ENCODE results near the gene PHLDB1.
A peak's percentile ranks its signal among the peaks of the same experiment; 100 is the strongest.
"Not testable (repeated sequence)": the region's sequence is repeated elsewhere in the genome, so short reads cannot be mapped to it uniquely, and the experiment has no call there.

Gene PHLDB1

DNA sequence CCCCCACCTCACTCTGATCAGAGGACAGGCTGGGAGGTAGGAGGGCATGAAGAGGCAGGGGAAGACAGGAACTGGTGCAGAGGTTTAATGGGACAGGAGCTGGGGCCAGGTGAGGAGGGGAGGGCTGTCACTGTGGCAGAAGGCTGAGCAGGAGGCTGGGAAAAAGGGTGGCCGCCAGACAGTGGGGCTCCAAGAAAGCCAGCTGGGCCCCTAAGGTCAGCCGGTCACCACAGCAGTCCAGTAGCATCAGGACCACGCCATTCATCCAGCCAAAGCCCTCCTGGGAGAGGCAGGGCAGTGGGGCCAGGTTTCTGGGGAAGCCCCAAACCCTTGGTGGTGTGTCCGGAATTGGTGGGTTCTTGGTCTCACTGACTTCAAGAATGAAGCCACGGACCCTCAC, 80.5 kb downstream of the PHLDB1 start:
- WGBS: 91% methylated on average over 5 of the region's 5 CpGs
- Histone ChIP-seq H3K4ac (ENCODE audit: low read depth in 1 of 2, low read length in 2 of 2) (no peak overlapping the region), H3K18ac (ENCODE audit: low read depth in 1 of 2, low read length in 2 of 2) (no peak overlapping the region), H2AK5ac (ENCODE audit: low read length, severe bottlenecking) (no peak overlapping the region), H4K8ac (ENCODE audit: low read length) (no peak overlapping the region), H3K4me1 (ENCODE audit: control insufficient read depth, insufficient read depth, low read depth, low read length) (peaks cover 17% of the 10 kb centered on the region), H3K27ac (ENCODE audit: low read length, poor library complexity, severe bottlenecking) (no peak overlapping the region), H2BK12ac (ENCODE audit: low read length in 2 of 2) (no peak overlapping the region), H2BK120ac (ENCODE audit: low read depth, low read length) (no peak overlapping the region), H3K23ac (ENCODE audit: low read length in 2 of 2) (no peak overlapping the region), H3K4me2 (ENCODE audit: low read length, poor library complexity, severe bottlenecking) (no peak overlapping the region), H3K9ac (ENCODE audit: low read length) (no peak overlapping the region), H3K79me1 (replicated peaks; ENCODE audit: low read length, poor library complexity, severe bottlenecking) (no peaks in the 10 kb centered on the region), H3K27me3 (ENCODE audit: control insufficient read depth in 1 of 2, insufficient read depth in 1 of 2, low read length in 2 of 2) (peaks cover 0 to 4% of the 10 kb centered on the region in 2 experiments), H3K14ac (ENCODE audit: low read length in 2 of 2) (no peak overlapping the region), H3K9me3 (ENCODE audit: control insufficient read depth, low read length) (no peaks in the 10 kb centered on the region), H4K91ac (ENCODE audit: low read length) (peak overlapping the region; percentile 40), H2BK5ac (ENCODE audit: low read depth, low read length, poor library complexity, severe bottlenecking) (no peak overlapping the region), H2BK15ac (ENCODE audit: low read depth, poor library complexity, severe bottlenecking) (no peak overlapping the region), H3K36me3 (ENCODE audit: control insufficient read depth in 1 of 2, insufficient read depth in 2 of 2, low read depth in 1 of 2, low read length in 2 of 2) (no peaks in the 10 kb centered on the region), H3K4me3 (ENCODE audit: insufficient read depth in 1 of 2, low read depth in 1 of 2, low read length in 2 of 2) (no peak overlapping the region), H2AFZ (ENCODE audit: low read depth, low read length) (no peak overlapping the region)
- no peak for DNase-seq

DNA sequence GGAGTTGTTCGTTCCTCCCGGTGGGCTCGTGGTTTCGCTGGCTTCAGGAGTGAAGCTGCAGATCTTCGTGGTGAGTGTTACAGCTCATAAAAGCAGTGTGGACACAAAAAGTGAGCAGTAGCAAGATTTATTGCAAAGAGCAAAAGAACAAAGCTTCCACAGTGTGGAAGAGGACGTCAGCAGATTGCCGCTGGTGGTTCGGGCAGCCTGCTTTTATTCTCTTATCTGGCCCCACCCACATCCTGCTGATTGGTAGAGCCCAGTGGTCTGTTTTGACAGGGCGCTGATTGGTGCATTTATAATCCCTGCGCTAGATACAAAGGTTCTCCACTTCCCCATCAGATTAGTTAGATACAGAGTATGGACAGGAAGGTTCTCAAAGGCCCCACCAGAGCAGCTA, 80.9 kb downstream of the PHLDB1 start:
- not testable (repeated sequence) for H3K9ac ChIP-seq (ENCODE audit: low read length); H3K23ac ChIP-seq (ENCODE audit: low read length in 2 of 2); H3K9me3 ChIP-seq (ENCODE audit: control insufficient read depth, low read length); H2BK120ac ChIP-seq (ENCODE audit: low read depth, low read length); H2BK12ac ChIP-seq (ENCODE audit: low read length in 2 of 2); H4K8ac ChIP-seq (ENCODE audit: low read length); H3K14ac ChIP-seq (ENCODE audit: low read length in 2 of 2); H3K79me1 ChIP-seq (replicated peaks; ENCODE audit: low read length, poor library complexity, severe bottlenecking); H2BK5ac ChIP-seq (ENCODE audit: low read depth, low read length, poor library complexity, severe bottlenecking); H3K4me3 ChIP-seq (ENCODE audit: insufficient read depth in 1 of 2, low read depth in 1 of 2, low read length in 2 of 2); DNase-seq; H2AK5ac ChIP-seq (ENCODE audit: low read length, severe bottlenecking); H4K91ac ChIP-seq (ENCODE audit: low read length); H3K18ac ChIP-seq (ENCODE audit: low read depth in 1 of 2, low read length in 2 of 2); H3K4me2 ChIP-seq (ENCODE audit: low read length, poor library complexity, severe bottlenecking); H2AFZ ChIP-seq (ENCODE audit: low read depth, low read length); H3K4ac ChIP-seq (ENCODE audit: low read depth in 1 of 2, low read length in 2 of 2); H3K27ac ChIP-seq (ENCODE audit: low read length, poor library complexity, severe bottlenecking); H3K36me3 ChIP-seq (ENCODE audit: control insufficient read depth in 1 of 2, insufficient read depth in 2 of 2, low read depth in 1 of 2, low read length in 2 of 2); H2BK15ac ChIP-seq (ENCODE audit: low read depth, poor library complexity, severe bottlenecking); H3K27me3 ChIP-seq (ENCODE audit: control insufficient read depth in 1 of 2, insufficient read depth in 1 of 2, low read length in 2 of 2)
- 86% methylated on average over 8 of the region's 10 CpGs for WGBS
- peaks cover 17% of the 10 kb centered on the region for H3K4me1 ChIP-seq (ENCODE audit: control insufficient read depth, insufficient read depth, low read depth, low read length)

DNA sequence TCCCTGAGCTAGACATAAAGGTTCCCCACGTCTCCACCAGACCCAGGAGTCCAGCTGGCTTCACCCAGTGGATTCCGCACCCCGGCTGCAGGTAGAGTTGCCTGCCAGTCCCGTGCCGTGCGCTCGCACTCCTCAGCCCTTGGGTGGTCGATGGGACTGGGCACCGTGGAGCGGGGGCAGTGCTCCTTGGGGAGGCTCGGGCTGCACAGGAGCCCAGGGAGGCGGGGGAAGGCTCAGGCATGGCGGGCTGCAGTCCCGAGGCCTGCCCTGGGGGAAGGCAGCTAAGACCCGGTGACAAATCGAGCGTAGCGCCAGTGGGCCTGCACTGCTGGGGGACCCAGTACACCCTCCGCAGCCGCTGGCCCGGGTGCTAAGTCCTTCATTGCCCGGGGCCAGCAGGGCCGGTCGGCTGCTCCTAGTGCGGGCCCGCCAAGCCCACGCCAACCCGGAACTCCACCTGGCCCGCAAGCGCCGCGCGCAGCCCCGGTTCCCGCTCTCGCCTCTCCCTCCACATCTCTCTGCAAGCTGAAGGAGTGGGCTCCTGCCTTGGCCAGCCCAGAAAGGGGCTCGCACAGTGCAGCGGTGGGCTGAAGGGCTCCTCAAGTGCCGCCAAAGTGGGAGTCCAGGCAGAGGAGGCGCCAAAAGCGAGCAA, 81.6 kb downstream of the PHLDB1 start:
- no peak overlapping the region for H3K18ac ChIP-seq (ENCODE audit: low read depth in 1 of 2, low read length in 2 of 2)
- peak overlapping the region; percentile 85 for H4K8ac ChIP-seq (ENCODE audit: low read length)
- H3K4me1 ChIP-seq (ENCODE audit: control insufficient read depth, insufficient read depth, low read depth, low read length): peaks cover 17% of the 10 kb centered on the region
- no peaks in the 10 kb centered on the region for H3K79me1 ChIP-seq (replicated peaks; ENCODE audit: low read length, poor library complexity, severe bottlenecking)
- peak overlapping the region in 1 of 2 experiments; percentile 79 for H2BK12ac ChIP-seq (ENCODE audit: low read length in 2 of 2)
- H3K36me3 ChIP-seq (ENCODE audit: control insufficient read depth in 1 of 2, insufficient read depth in 2 of 2, low read depth in 1 of 2, low read length in 2 of 2): no peaks in the 10 kb centered on the region
- DNase-seq: no peak
- peak overlapping the region; percentile 19 for H4K91ac ChIP-seq (ENCODE audit: low read length)
- peak overlapping the region; percentile 65 for H3K9ac ChIP-seq (ENCODE audit: low read length)
- no peak overlapping the region for H2BK120ac ChIP-seq (ENCODE audit: low read depth, low read length)
- H2BK15ac ChIP-seq (ENCODE audit: low read depth, poor library complexity, severe bottlenecking): peak overlapping the region; percentile 57
- H2AFZ ChIP-seq (ENCODE audit: low read depth, low read length): no peak overlapping the region
- no peak overlapping the region for H3K14ac ChIP-seq (ENCODE audit: low read length in 2 of 2)
- H3K4me2 ChIP-seq (ENCODE audit: low read length, poor library complexity, severe bottlenecking): no peak overlapping the region
- H3K27ac ChIP-seq (ENCODE audit: low read length, poor library complexity, severe bottlenecking): no peak overlapping the region
- no peak overlapping the region for H2AK5ac ChIP-seq (ENCODE audit: low read length, severe bottlenecking)
- no peak overlapping the region for H2BK5ac ChIP-seq (ENCODE audit: low read depth, low read length, poor library complexity, severe bottlenecking)
- H3K4me3 ChIP-seq (ENCODE audit: insufficient read depth in 1 of 2, low read depth in 1 of 2, low read length in 2 of 2): no peak overlapping the region
- H3K23ac ChIP-seq (ENCODE audit: low read length in 2 of 2): no peak overlapping the region
- 92% methylated on average over 41 of the region's 41 CpGs for WGBS
- no peaks in the 10 kb centered on the region for H3K9me3 ChIP-seq (ENCODE audit: control insufficient read depth, low read length)
- no peaks in the 10 kb centered on the region for H3K27me3 ChIP-seq (ENCODE audit: control insufficient read depth in 1 of 2, insufficient read depth in 1 of 2, low read length in 2 of 2)
- peak overlapping the region in 1 of 2 experiments; percentile 35 for H3K4ac ChIP-seq (ENCODE audit: low read depth in 1 of 2, low read length in 2 of 2)

DNA sequence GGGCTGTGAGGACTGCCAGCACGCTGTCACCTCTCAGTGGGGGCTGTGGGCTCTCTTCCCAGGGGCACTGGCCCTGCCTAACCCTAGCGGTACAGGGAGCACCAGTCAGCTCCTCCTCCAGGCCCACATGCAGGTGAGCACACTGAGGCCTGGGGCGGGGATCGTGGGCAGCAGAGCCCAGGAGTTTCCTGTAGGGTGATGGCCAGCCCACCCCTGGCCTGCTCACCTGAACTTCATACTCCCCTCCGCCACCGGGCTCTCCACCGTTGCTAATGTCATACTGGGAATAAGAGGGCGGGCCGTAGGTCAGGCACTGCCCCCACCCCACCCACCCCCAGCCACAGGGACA, 82.1 kb downstream of the PHLDB1 start:
- Histone ChIP-seq H3K23ac (ENCODE audit: low read length in 2 of 2) (no peak overlapping the region), H3K27me3 (ENCODE audit: control insufficient read depth in 1 of 2, insufficient read depth in 1 of 2, low read length in 2 of 2) (no peaks in the 10 kb centered on the region), H3K4me3 (ENCODE audit: insufficient read depth in 1 of 2, low read depth in 1 of 2, low read length in 2 of 2) (no peak overlapping the region), H3K9ac (ENCODE audit: low read length) (peak overlapping the region; percentile 65), H2BK120ac (ENCODE audit: low read depth, low read length) (no peak overlapping the region), H3K18ac (ENCODE audit: low read depth in 1 of 2, low read length in 2 of 2) (peak overlapping the region in 1 of 2 experiments; percentile 71), H3K4me2 (ENCODE audit: low read length, poor library complexity, severe bottlenecking) (peak overlapping the region; percentile 55), H3K36me3 (ENCODE audit: control insufficient read depth in 1 of 2, insufficient read depth in 2 of 2, low read depth in 1 of 2, low read length in 2 of 2) (no peaks in the 10 kb centered on the region), H2AK5ac (ENCODE audit: low read length, severe bottlenecking) (no peak overlapping the region), H2BK12ac (ENCODE audit: low read length in 2 of 2) (peak overlapping the region in 1 of 2 experiments; percentile 79), H4K91ac (ENCODE audit: low read length) (peak overlapping the region; percentile 19), H4K8ac (ENCODE audit: low read length) (peak overlapping the region; percentile 85), H2BK5ac (ENCODE audit: low read depth, low read length, poor library complexity, severe bottlenecking) (no peak overlapping the region), H2BK15ac (ENCODE audit: low read depth, poor library complexity, severe bottlenecking) (peak overlapping the region; percentile 57), H3K4me1 (ENCODE audit: control insufficient read depth, insufficient read depth, low read depth, low read length) (peaks cover 17% of the 10 kb centered on the region), H3K14ac (ENCODE audit: low read length in 2 of 2) (peak overlapping the region in 1 of 2 experiments; percentile 58), H3K27ac (ENCODE audit: low read length, poor library complexity, severe bottlenecking) (no peak overlapping the region), H3K4ac (ENCODE audit: low read depth in 1 of 2, low read length in 2 of 2) (peak overlapping the region in 1 of 2 experiments; percentile 35), H3K79me1 (replicated peaks; ENCODE audit: low read length, poor library complexity, severe bottlenecking) (no peaks in the 10 kb centered on the region), H2AFZ (ENCODE audit: low read depth, low read length) (no peak overlapping the region), H3K9me3 (ENCODE audit: control insufficient read depth, low read length) (no peaks in the 10 kb centered on the region)
- WGBS: 29% methylated on average over 9 of the region's 9 CpGs
- DNase-seq: no peak

Data from mesenchymal stem cell (in vitro differentiated cells and primary cell).